ENCODE measurements around the gene INSRR. TPM values are rescaled to one million over a fixed set of nuclear protein-coding genes. Genes with fewer than 3 reads are reported as not detected.

The INSRR gene
- total RNA-seq, 1 experiment from 2014 or later = not detected

DNA sequence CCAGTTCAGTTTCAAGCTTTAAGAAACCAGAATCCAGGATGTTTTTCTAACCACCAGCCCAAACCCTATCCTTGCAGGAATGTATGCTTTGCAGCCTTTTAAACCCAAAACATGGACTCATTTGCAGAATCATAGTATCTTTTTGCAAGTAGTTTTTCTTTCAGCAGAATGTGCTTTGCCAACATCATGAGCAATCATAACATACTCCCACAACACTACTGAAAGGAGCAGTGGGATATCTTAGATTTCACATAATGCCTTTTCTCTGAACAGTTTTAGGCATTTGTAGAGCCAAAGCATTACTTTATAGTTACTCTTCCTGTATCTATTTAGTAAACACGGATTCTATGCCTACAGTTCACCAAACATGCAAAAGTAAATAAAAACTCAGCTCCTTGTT, 32.3 kb downstream of the INSRR start:
- Histone ChIP-seq H3K27me3 (ENCODE audit: control insufficient read depth, insufficient read depth, low read length) (peaks cover 10% of the 10 kb centered on the region; the same call in 1 of the 2 replicates), H3K4me3 (ENCODE audit: insufficient read depth, low read depth, low read length) (no peak overlapping the region), H3K36me3 (replicated peaks; ENCODE audit: control insufficient read depth, insufficient read depth, low read length) (no peaks in the 10 kb centered on the region)
- no peak for DNase-seq

DNA sequence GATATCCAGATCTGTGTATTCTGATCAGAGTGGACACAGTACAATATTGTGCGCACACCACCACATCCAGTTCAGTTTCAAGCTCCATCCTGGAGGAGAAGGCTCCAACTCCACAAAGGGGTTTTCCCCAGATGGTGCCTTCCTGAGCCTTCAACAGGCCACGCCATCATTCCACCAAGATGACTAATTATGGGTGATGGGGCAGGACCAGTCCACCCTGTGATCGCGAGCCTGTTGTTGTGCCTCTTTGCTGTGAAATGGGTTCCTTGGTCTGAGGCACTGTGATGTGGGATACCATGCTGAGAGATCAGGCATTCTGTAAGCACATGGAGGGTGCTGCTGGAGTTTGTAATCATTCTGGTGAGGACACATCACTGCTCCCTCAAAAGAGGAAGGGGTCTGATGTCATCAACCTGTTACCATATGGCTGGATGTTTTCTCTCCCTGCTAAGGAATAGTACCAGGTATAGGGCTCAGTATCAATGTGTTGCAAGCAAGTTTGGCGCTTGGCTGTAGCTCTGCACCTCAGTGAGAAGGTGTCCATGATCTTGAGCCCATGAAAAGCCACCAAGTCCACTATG, 35.6 kb downstream of the INSRR start:
- H3K36me3 ChIP-seq (replicated peaks; ENCODE audit: control insufficient read depth, insufficient read depth, low read length) = no peaks in the 10 kb centered on the region
- H3K4me3 ChIP-seq (ENCODE audit: insufficient read depth, low read depth, low read length) = no peak overlapping the region
- H3K27me3 ChIP-seq (ENCODE audit: control insufficient read depth, insufficient read depth, low read length) = peaks cover 8% of the 10 kb centered on the region; the same call in 1 of the 2 replicates

DNA sequence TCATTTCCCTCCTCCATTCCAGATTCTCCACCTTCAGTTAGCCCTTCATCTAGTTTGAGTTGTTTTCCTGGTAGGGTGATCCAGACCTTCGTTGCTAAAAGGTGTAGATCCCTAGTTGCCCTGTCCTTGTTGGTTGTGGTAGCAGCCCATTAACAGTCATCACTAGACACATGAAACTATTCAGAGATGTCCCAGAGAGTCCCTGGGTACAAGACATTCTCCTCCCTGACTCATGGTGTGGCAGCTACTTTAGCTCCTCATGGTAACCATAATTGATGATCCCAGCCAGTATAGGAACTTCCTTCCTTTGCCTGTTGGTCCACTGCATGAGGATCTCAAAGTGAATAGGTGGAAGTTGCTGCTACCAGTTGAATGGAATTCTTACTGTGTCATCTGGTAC, 36.2 kb downstream of the INSRR start:
- H3K4me3 ChIP-seq (ENCODE audit: insufficient read depth, low read depth, low read length) = no peak overlapping the region

More for the DNA sequence above, 35.6 kb downstream of the INSRR start:
- no peak for DNase-seq

DNA sequence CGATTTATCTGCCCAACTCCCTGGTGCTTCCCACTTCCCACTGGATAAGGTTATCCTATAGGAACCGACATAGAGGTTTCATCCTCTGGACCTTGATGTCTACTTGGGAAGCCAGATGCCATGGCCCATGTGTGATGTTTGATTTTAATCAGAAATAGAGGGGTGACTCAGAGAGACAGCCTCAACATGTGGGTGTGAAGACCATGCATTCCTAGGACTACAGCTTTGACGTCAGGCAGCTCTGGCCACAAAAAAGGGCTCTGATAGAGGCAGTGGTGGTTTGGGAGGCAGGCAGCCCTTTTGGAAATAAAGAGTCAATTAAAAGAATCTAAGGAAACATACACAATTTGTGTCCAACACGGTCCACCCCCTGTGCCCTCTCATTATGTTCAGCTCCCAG, 37.1 kb downstream of the INSRR start:
- no peak overlapping the region for H3K4me3 ChIP-seq (ENCODE audit: insufficient read depth, low read depth, low read length)
- DNase-seq = no peak

More for the DNA sequence above, 36.2 kb downstream of the INSRR start:
- DNase-seq = no peak
- Histone ChIP-seq H3K36me3 (replicated peaks; ENCODE audit: control insufficient read depth, insufficient read depth, low read length) (no peaks in the 10 kb centered on the region), H3K27me3 (ENCODE audit: control insufficient read depth, insufficient read depth, low read length) (peaks cover 8% of the 10 kb centered on the region; the same call in 1 of the 2 replicates)

DNA sequence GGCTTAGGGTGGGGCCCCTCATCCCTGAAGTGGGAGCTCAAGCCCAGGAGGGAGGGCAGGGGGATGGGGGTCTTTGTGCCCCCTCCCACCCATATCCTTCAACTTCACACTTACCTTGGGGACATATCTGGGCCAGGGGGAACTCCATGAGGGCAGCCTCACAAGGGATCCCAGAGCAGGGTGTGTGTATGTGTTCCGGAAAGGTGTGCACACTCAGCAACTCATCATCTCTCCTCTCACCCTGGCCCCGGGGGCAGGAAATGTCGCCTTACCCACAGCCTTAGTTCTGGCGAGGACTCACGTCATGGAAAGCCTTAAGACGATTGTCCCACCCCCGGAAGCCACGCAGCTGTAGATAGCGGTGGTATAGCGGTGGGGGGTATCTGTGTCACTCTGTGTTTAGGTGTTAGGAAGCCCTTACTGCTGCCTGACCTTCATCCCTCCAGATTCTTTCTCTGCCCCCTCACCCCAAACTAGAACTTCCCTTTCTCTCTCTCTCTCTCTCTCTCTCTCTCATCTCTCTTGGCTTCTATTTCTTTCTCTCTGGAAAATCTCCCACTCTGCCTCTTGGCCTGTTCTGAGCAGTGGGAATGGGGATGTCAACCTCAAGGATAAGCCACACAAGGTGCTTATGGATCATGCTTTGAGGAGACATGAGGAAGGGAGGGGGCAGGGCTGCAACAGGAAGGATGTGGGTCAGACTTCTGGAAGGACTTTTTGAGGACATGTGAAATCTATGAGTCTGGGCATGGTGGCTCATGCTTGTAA, 42.2 kb downstream of the INSRR start, which contains the start of gene SH2D2A:
Gene SH2D2A, minus strand, starts transcription at position 288 of the 768 bp plus-strand sequence. Its CDS starts 140 bp downstream, at position 148.
- H3K36me3 ChIP-seq (replicated peaks; ENCODE audit: control insufficient read depth, insufficient read depth, low read length) = no peaks in the 10 kb centered on the region
- peaks cover 43% of the 10 kb centered on the region for H3K27me3 ChIP-seq (ENCODE audit: control insufficient read depth, insufficient read depth, low read length)
- H3K4me3 ChIP-seq (ENCODE audit: insufficient read depth, low read depth, low read length) = no peak within 1 kb of the TSS
- no peak for DNase-seq

More for the DNA sequence above, 37.1 kb downstream of the INSRR start:
- peaks cover 10% of the 10 kb centered on the region for H3K27me3 ChIP-seq (ENCODE audit: control insufficient read depth, insufficient read depth, low read length)
- no peaks in the 10 kb centered on the region for H3K36me3 ChIP-seq (replicated peaks; ENCODE audit: control insufficient read depth, insufficient read depth, low read length)

DNA sequence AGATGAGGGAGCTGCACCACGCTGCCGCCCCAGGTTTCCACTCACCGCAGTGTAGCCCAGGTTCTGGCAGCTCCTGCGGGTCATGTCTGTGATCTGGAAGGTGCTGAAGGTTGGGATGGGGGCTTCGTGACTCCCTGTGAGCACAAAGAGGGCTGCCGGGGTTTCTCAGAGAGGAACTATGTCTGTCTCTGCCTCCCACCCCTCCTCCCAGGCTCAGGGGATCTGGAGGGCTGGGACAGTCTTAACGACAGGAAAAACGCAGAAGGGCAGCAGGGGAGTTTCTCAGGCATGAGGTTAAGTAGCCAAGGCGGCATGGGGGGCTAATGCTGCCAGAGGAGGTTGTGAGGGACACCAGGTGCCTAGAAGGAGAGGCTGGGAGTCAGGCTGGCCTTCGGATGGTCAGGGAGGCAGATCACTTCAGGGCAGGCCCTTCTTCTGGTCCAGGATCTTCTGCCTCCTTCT, 42.9 kb downstream of the INSRR start:
- Histone ChIP-seq H3K36me3 (replicated peaks; ENCODE audit: control insufficient read depth, insufficient read depth, low read length) (no peaks in the 10 kb centered on the region), H3K4me3 (ENCODE audit: insufficient read depth, low read depth, low read length) (no peak overlapping the region), H3K27me3 (ENCODE audit: control insufficient read depth, insufficient read depth, low read length) (peaks cover 45% of the 10 kb centered on the region)
- no peak for DNase-seq

DNA sequence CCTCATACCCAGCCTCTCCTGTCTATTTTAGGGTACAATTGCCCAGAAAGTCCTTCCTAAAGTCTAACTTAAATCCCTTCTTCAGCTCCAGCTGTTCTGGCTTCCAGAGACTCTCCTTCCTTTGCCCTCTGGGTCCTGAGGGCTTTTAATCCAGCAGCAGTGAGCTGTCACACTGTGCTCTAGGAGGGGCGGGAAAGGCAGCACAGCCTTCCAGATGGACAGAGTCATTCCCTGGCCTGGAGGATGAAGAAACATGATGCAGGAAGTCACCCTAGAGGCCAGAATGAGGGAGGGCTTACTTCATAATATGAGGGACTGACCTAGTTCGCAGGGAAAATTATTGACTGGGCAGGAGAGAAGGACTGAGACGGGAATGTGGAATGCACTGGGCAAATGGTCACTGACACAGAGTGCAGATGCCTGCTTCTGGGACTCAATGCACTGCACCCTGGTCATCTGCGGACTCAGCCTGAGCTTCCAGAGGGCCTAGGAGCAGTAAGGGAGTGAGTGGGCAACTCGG, 43.5 kb downstream of the INSRR start:
- DNase-seq = peak; percentile 40
- no peak overlapping the region for H3K4me3 ChIP-seq (ENCODE audit: insufficient read depth, low read depth, low read length)
- H3K27me3 ChIP-seq (ENCODE audit: control insufficient read depth, insufficient read depth, low read length) = peaks cover 47% of the 10 kb centered on the region
- H3K36me3 ChIP-seq (replicated peaks; ENCODE audit: control insufficient read depth, insufficient read depth, low read length) = no peaks in the 10 kb centered on the region

DNA sequence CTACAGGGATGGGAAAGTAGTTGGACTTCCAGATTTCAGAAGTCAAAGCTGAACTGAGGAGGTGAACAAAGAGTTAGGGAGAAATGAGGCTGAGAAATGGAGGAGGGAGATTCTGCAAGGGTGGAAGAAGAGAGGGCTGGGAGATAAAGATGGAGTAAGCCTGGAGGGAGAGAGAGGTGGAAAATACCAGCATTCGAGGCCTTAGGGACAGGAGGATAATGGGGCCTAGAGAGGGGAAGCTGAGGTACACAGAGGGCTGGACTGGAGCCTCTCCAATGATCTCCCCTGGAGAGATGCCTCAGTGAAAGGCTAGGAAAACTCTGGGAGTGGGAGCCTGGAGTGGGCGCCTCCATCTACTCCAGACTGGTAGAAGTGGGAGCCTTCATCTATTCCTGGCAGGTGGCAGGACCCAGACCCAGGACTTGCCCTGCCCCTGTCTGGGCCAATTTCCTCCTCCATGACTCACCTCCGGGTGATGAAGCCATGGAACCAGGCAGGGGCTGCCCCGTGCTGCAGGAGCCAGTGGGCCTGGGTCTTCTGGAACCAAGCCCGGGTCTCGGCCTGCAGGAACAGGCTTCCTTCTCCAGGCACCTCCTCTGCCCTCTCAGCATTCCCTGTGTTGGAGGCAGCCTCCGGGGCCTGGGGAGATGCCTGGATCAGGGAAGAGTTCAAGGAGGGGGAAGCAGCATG, 44.2 kb downstream of the INSRR start:
- H3K27me3 ChIP-seq (ENCODE audit: control insufficient read depth, insufficient read depth, low read length) = peaks cover 47% of the 10 kb centered on the region
- H3K4me3 ChIP-seq (ENCODE audit: insufficient read depth, low read depth, low read length) = no peak overlapping the region
- DNase-seq = peak; percentile 43
- H3K36me3 ChIP-seq (replicated peaks; ENCODE audit: control insufficient read depth, insufficient read depth, low read length) = no peaks in the 10 kb centered on the region

DNA sequence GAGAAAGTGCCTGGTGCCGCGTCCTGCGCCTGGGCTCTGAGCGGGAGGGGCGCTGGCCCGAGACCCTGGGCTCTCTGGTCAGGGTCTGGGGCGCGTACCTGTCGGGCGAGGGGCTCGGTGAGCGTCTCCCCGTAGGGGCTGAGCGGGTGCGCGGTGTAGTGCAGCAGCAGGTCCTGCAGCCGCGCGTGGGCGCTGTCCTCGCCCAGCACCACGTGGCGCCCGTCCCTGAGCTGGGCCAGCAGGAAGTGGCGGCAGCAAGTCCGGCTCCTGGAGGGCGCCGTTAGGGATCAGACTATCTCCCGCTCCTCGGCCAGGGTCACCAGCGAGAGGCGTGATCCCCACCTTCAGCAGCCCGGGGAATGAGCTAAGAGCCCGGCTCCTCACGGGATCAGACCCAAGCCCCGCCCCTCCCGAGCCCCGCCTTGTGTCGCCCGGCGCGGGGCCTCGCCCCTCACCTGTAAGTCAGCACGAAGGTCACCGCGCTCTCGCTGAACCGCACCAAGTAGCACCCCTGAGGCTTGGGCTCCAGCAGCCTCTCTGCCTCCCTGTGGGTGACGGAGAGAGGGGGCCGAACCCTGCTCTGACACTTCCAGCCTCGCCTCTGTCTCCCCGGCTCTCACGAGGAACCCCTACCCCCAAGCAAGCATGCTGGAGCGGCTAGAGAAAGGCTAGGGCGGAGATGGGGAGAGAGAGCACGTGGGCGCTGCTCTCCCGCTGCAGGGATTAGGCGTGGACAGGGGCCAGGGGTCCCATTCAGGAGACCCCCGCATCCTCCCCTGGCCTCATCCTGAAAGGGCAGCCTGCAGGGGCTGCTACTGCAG, 45.0 kb downstream of the INSRR start:
- Histone ChIP-seq H3K4me3 (ENCODE audit: insufficient read depth, low read depth, low read length) (peak overlapping the region; percentile 59), H3K36me3 (replicated peaks; ENCODE audit: control insufficient read depth, insufficient read depth, low read length) (no peaks in the 10 kb centered on the region), H3K27me3 (ENCODE audit: control insufficient read depth, insufficient read depth, low read length) (peaks cover 47% of the 10 kb centered on the region)
- peak; percentile 97 for DNase-seq

DNA sequence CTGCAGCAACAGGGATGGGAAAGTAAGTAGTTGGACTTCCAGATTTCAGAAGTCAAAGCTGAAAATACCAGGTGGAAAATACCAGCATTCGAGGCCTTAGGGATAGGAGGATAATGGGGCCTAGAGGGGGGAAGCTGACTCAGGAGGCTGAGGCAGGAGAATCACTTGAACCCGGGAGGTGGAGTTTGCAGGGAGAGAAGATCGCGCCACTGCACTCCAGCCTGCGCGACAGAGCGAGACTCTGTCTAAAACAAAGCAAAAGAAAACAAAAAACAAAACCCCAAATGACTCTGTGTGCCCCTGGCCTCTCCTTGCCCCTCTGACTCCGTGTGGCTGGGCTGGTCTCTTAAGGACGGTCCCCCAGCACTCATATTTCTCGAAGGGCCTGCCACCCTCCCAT, 45.6 kb downstream of the INSRR start:
- Histone ChIP-seq H3K36me3 (replicated peaks; ENCODE audit: control insufficient read depth, insufficient read depth, low read length) (no peaks in the 10 kb centered on the region), H3K27me3 (ENCODE audit: control insufficient read depth, insufficient read depth, low read length) (peaks cover 47% of the 10 kb centered on the region), H3K4me3 (ENCODE audit: insufficient read depth, low read depth, low read length) (peak overlapping the region; percentile 59)
- DNase-seq = no peak

DNA sequence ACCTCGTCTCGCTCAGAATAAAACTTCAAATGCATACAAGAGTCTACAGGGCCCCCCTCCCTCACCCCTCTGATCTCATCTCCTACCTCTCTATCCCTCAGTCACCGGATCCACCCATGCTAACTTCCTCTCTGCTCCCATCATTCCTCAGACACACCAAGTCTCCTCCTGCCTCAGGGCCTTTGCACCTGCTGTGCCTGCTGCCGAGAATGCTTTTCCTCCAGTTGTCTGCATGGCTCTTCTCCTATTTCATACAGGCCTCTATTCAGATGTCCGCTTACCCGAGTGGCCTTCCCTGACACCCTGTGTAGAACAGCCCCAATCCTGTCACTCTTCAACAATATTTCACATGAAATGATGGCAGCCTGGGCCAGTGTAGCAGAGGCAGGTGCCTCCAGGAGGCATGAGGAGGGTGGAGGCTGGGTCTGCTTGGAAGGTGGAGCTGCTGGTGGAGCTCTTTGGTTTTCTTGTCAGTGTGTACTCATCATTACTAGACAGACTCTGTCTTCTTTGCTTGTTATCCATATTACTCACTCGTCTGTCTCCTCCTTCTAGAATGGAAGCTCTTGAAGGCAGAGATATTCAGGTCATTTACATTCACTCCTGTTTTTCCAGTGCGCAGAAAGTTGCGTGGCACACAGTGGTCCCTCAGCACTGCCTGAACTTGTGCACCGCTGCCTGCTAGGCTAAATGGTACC, 46.5 kb downstream of the INSRR start:
- no peaks in the 10 kb centered on the region for H3K36me3 ChIP-seq (replicated peaks; ENCODE audit: control insufficient read depth, insufficient read depth, low read length)
- DNase-seq = no peak
- H3K4me3 ChIP-seq (ENCODE audit: insufficient read depth, low read depth, low read length) = no peak overlapping the region
- peaks cover 47% of the 10 kb centered on the region for H3K27me3 ChIP-seq (ENCODE audit: control insufficient read depth, insufficient read depth, low read length)

DNA sequence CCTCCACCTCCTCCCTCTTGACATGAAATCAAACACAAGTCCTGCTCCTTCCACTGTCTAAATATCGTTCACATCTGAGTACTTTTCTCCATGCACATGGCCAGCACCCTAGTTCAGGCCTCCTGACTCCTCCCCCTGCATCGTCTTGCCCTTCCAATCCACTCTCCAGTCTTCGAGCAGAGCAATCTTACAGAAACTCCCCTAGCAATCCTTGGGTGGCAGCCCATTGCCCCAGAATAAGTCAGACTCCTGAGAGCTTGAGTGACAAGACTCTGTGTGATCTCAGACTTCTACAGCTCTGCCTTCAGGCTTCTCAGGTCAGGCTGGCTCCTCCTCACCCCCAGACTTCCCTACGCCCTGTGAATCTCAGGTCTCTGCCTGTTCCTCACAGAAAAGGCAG, 47.7 kb downstream of the INSRR start:
- no peak for DNase-seq
- H3K27me3 ChIP-seq (ENCODE audit: control insufficient read depth, insufficient read depth, low read length) = peaks cover 44% of the 10 kb centered on the region
- H3K4me3 ChIP-seq (ENCODE audit: insufficient read depth, low read depth, low read length) = no peak overlapping the region
- no peaks in the 10 kb centered on the region for H3K36me3 ChIP-seq (replicated peaks; ENCODE audit: control insufficient read depth, insufficient read depth, low read length)

DNA sequence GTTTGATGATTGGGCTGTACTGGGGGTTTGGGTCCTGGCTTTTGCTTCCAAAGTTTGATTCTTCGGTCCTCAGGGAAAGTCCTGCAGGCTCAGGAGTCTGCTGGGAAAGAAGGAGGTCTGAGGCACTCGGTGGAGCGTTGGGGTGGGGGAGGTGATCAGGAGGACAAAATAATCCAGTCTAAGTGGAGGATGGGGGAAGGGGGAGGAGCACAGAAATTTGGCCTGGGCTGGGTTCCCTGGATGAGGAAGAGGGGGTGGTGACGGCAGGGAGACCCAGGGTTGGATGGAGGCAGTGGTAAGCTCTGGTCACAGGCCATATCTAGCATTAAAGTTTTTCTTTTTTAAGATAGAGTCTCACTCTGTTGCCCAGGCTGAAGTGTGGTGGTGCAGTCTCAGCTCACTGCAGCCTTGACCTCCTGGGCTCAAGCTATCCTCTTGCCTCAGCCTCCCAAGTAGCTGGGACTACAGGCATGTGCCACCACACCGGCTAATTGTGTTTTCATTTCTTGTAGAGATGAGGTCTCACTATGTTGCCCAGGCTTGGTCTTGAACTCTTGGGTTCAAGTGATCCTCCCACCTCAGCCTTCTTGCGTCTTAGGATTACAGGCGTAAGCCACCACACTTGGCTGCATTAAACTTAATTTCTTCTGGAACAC, 49.1 kb downstream of the INSRR start:
- peaks cover 31% of the 10 kb centered on the region for H3K27me3 ChIP-seq (ENCODE audit: control insufficient read depth, insufficient read depth, low read length)
- H3K4me3 ChIP-seq (ENCODE audit: insufficient read depth, low read depth, low read length) = no peak overlapping the region
- peak; percentile 38 for DNase-seq
- H3K36me3 ChIP-seq (replicated peaks; ENCODE audit: control insufficient read depth, insufficient read depth, low read length) = no peaks in the 10 kb centered on the region
